Iris pigment epithelial cell (primary cell): Measurements from ENCODE around the gene CNOT11.
"Not testable (repeated sequence)": the region's sequence is repeated elsewhere in the genome, so short reads cannot be mapped to it uniquely, and the experiment has no call there.

Experiments used
- DNase-seq: peaks from one replicate; pipeline ENCODE4 v3.0.0-alpha.2; 2011; ENCODE audit warnings: low read depth

CNOT11 gene

GRCh38 chr2:101252408-101253012 is at the start of gene CNOT11:
CNOT11 (plus strand) TSS chr2:101252886; CDS start chr2:101252965, 79 bp downstream.
- peak; percentile 97 for DNase-seq

GRCh38 chr2:101204400-101205115 is 48.1 kb upstream of the CNOT11 start:
- no peak for DNase-seq

- DNase-seq = peak; percentile 78
Observed at GRCh38 chr2:101205521-101206479, 46.9 kb upstream of the CNOT11 start.

- no peak for DNase-seq
Observed at GRCh38 chr2:101208830-101209229, 43.9 kb upstream of the CNOT11 start.

GRCh38 chr2:101219246-101219645 is 33.4 kb upstream of the CNOT11 start:
- DNase-seq = no peak

GRCh38 chr2:101220091-101220490 is 32.6 kb upstream of the CNOT11 start:
- not testable (repeated sequence) for DNase-seq

GRCh38 chr2:101223814-101224231 is 28.9 kb upstream of the CNOT11 start:
- no peak for DNase-seq

GRCh38 chr2:101230541-101231001 is 22.1 kb upstream of the CNOT11 start:
- DNase-seq = peak; percentile 84

GRCh38 chr2:101231240-101231639 is 21.4 kb upstream of the CNOT11 start:
- no peak for DNase-seq

- no peak for DNase-seq
Observed at GRCh38 chr2:101231937-101232730, 20.6 kb upstream of the CNOT11 start.

- no peak for DNase-seq
Observed at GRCh38 chr2:101232770-101233169, 19.9 kb upstream of the CNOT11 start.

- DNase-seq = no peak
Observed at GRCh38 chr2:101234169-101234938, 18.3 kb upstream of the CNOT11 start.

GRCh38 chr2:101235956-101236355 is 16.7 kb upstream of the CNOT11 start:
- DNase-seq = not testable (repeated sequence)

GRCh38 chr2:101237944-101238343 is 14.7 kb upstream of the CNOT11 start:
- not testable (repeated sequence) for DNase-seq

- no peak for DNase-seq
Observed at GRCh38 chr2:101238930-101239759, 13.5 kb upstream of the CNOT11 start.

- not testable (repeated sequence) for DNase-seq
Observed at GRCh38 chr2:101239760-101240118, 12.9 kb upstream of the CNOT11 start.

GRCh38 chr2:101240694-101241093 is 12.0 kb upstream of the CNOT11 start:
- DNase-seq = peak; percentile 24

- no peak for DNase-seq
Observed at GRCh38 chr2:101241158-101241557, 11.5 kb upstream of the CNOT11 start.

- DNase-seq = not testable (repeated sequence)
Observed at GRCh38 chr2:101244373-101244772, 8.3 kb upstream of the CNOT11 start.

GRCh38 chr2:101244899-101245298 is 7.8 kb upstream of the CNOT11 start:
- not testable (repeated sequence) for DNase-seq
